ENCODE results near the gene WDR27.

DNA sequence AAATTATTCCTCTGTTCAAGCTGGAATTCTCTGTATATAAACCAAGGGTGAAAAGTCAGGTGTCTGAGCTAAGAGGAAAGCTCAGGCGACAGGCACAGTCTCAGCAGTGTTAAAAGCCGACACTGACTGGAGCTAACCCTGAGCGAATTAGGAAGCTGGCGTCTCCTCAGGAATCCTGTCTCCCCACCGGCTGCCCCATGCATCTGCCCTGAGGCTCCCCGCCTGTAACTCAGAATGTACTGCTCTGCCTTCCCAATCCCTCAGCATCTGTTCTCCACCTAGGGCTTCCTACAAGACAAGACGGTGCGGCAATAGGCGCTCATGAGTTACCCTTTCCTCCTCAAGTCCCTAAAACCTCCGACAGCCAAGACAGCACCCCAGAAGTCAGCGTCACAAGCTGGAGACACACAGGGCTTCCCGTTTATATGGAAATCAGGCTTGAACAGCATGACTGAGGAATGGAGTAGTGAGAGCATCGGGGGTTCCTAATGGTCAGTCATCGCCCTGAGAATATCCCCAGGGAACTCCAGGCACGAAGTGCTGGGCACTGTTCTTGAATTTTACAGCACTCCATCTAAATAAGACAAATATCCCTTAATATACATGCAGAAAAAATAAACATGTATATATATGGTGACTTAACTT is 33.5 kb downstream of the WDR27 start:
- TF ChIP-seq, protein P1, sequence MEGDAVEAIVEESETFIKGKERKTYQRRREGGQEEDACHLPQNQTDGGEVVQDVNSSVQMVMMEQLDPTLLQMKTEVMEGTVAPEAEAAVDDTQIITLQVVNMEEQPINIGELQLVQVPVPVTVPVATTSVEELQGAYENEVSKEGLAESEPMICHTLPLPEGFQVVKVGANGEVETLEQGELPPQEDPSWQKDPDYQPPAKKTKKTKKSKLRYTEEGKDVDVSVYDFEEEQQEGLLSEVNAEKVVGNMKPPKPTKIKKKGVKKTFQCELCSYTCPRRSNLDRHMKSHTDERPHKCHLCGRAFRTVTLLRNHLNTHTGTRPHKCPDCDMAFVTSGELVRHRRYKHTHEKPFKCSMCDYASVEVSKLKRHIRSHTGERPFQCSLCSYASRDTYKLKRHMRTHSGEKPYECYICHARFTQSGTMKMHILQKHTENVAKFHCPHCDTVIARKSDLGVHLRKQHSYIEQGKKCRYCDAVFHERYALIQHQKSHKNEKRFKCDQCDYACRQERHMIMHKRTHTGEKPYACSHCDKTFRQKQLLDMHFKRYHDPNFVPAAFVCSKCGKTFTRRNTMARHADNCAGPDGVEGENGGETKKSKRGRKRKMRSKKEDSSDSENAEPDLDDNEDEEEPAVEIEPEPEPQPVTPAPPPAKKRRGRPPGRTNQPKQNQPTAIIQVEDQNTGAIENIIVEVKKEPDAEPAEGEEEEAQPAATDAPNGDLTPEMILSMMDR (IDR thresholded peaks at IDR 0.05), result no peak
- no peak for TF ChIP-seq POLR2A (IDR thresholded peaks at IDR 0.05)

Measured in esophagus squamous epithelium (tissue), 4 donors.